GM19397 (cell line): Measurements from ENCODE around the gene NUDT8.
"Not testable (repeated sequence)": the region's sequence is repeated elsewhere in the genome, so short reads cannot be mapped to it uniquely, and the experiment has no call there.

Experiments used
- ATAC-seq: cut with Tn5 transposase; IDR thresholded peaks from one replicate; pipeline ENCODE4 v1.9.1; 2021; ENCODE audit warnings: mild to moderate bottlenecking, moderate library complexity; ENCODE audit not compliant: unreplicated experiment

NUDT8 gene

DNA sequence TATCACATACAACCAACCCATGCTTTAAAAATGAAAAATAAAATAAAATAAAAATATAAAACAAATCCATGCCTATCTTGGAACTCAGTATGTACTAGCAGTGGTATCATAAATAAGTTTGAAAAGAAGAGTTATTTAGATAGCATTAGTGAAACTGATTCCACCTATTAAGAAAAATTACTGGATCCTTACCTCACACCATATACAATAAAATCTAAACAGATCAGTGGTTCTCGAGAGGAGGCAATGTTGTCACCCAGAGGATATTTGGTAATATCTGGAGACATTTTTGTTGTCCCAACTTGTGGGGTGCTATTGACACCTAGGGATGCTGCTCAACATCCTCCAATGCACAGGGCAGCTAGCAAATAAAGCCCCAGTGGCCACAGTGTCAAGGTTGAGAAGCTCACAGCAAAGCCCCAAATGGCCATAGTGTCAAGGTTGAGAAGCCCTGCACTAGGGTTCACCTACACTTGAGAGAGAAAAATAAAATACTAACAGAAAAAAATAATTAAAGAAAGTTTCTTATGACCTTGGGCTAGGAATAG is 32.9 kb downstream of the NUDT8 start:
- ATAC-seq = no peak

GRCh38 chr11:67594480-67594879 is 35.3 kb downstream of the NUDT8 start:
- no peak for ATAC-seq

- no peak for ATAC-seq
Measured at GRCh38 chr11:67593565-67593905, 36.2 kb downstream of the NUDT8 start.

DNA sequence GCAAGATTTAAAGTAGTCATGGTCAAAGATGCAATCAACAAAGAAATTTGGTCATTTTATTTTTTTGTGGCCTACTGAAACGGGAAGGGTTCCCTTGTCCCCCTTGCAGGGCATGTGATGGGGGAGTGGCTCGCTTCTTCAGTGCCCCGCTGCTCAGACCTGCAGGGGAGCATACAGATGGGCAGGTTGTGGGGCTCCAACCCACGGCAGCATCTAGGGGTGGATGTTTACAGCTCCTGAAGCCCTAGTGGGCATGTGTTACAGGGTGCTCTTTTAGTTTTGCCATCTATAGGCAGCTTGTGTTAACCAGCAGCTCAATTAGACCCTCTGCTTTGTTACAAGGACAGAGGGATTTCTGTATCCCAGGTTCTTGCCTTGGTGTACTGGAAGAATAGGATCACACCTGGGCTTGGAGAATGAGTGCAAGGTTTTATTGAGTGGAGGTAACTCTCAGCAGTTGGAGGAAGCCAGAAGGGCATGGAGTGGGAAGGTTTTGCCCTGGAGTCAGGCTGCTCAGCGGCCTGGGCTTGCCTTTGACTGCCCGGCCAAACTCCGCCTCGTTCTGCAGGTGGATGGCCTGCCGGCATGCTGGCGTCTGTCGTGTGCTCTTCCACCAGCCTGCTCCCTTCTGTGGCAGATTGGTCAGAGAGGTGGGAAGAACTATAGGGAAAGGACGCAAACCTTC is 36.7 kb downstream of the NUDT8 start:
- no peak for ATAC-seq

GRCh38 chr11:67588899-67589415 is 40.8 kb downstream of the NUDT8 start:
- not testable (repeated sequence) for ATAC-seq

DNA sequence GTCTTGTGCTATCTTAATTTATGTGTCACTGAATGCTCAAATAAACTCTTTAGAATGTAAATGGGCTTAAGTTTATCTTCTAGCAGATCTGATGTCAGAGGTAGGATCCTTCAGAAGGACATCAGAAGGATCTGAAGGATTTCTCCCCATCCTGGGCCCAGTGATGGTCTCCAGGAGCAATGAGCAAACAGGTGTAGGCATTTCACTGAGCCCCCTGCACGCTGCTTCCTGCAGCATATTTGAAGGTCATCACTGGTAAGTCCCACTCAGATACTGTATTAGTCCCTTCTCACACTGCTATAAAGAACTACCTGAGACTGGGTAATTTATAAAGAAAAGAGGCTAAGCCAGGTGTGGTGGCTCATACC is 41.6 kb downstream of the NUDT8 start:
- ATAC-seq = peak; percentile 24

GRCh38 chr11:67586568-67587250 is 43.0 kb downstream of the NUDT8 start:
- ATAC-seq = no peak

GRCh38 chr11:67585911-67586310 is 43.8 kb downstream of the NUDT8 start:
- ATAC-seq = no peak

DNA sequence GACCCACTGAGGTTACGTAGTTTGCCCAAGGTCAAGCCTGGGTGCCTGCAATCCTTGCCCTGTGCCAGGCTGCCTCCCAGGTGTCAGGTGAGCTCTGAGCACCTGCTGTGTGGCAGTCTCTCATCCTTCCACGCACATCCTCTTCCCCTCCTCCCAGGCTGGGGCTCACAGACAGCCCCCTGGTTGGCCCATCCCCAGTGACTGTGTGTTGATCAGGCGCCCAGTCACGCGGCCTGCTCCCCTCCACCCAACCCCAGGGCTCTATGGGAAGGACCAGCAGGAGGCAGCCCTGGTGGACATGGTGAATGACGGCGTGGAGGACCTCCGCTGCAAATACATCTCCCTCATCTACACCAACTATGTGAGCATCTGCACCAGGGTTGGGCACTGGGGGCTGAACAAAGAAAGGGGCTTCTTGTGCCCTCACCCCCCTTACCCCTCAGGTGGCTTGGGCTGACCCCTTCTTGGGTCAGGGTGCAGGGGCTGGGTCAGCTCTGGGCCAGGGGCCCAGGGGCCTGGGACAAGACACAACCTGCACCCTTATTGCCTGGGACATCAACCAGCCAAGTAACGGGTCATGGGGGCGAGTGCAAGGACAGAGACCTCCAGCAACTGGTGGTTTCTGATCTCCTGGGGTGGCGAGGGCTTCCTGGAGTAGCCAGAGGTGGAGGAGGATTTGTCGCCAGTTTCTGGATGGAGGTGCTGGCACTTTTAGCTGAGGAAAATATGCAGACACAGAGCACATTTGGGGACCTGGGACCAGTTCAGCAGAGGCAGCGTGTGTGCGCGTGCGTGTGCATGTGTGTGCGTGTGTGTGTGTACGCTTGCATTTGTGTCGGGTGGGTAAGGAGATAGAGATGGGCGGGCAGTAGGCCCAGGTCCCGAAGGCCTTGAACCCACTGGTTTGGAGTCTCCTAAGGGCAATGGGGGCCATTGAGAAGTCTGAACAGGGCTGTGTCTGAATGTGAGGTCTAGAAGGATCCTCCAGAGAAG is 44.6 kb downstream of the NUDT8 start:
- ATAC-seq = no peak

GRCh38 chr11:67584205-67584880 is 45.4 kb downstream of the NUDT8 start:
- no peak for ATAC-seq

DNA sequence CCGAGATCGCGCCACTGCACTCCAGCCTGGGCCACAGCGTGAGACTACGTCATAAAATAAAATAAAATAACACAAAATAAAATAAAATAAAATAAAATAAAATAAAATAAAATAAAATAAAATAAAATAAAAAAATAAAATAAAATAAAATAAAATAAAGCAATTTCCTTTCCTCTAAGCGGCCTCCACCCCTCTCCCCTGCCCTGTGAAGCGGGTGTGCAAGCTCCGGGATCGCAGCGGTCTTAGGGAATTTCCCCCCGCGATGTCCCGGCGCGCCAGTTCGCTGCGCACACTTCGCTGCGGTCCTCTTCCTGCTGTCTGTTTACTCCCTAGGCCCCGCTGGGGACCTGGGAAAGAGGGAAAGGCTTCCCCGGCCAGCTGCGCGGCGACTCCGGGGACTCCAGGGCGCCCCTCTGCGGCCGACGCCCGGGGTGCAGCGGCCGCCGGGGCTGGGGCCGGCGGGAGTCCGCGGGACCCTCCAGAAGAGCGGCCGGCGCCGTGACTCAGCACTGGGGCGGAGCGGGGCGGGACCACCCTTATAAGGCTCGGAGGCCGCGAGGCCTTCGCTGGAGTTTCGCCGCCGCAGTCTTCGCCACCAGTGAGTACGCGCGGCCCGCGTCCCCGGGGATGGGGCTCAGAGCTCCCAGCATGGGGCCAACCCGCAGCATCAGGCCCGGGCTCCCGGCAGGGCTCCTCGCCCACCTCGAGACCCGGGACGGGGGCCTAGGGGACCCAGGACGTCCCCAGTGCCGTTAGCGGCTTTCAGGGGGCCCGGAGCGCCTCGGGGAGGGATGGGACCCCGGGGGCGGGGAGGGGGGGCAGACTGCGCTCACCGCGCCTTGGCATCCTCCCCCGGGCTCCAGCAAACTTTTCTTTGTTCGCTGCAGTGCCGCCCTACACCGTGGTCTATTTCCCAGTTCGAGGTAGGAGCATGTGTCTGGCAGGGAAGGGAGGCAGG is 46.2 kb downstream of the NUDT8 start, which contains the start of gene GSTP1:
Gene GSTP1 (plus strand): TSS at position 566 of the 958 bp plus-strand sequence. CDS start 32 bp downstream, at position 598.
- ATAC-seq = peak; percentile 69

DNA sequence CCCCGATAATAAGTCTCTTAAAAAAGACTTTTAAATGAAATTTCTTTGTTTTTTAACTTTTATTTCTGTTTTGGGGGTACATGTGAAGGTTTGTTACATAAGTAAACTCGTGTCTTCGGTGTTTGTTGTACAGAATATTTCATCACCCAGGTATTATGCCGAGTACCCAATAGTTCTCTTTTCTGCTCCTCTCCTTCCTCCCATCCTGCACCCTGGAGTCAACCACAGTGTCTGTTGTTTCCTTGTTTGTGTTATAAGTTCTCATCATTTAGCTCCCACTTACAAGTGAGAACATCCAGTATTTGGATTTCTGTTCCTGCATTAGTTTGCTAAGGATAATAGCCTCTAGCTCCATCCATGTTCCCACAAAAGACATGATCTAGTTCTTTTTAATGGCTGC is 47.7 kb downstream of the NUDT8 start:
- ATAC-seq = no peak

DNA sequence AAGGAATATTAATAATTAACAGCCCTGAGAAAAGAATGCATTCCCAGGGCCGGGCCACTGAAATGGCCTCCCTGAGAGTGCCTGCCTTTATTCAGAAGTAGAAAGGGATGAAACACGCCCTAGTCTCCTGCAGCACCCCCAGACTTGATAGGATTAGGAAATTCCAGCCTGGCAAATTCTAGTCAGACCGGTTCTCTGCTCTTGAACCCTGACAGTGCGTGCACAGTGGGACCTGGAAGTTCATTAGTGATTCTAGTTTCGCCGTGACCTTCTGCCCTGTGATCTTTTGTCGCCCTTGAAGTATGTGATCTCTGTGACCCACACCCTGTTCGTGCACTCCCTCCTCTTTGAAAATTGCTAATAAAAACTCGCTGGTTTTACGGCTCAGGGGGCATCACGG is 48.3 kb downstream of the NUDT8 start:
- no peak for ATAC-seq

- no peak for ATAC-seq
Measured at GRCh38 chr11:67577951-67578350, 51.8 kb downstream of the NUDT8 start.
